H9 (cell line): ENCODE data around the gene ABCA1. TPM values are rescaled to one million over a fixed set of nuclear protein-coding genes. Genes with fewer than 3 reads are reported as not detected.

Experiments used
- DNase-seq: peaks from one replicate; pipeline ENCODE4 v3.0.0-alpha.2; 2017
- H2AFZ ChIP-seq: one replicate; pipeline ENCODE4 v1.6.1; 2013; ENCODE audit warnings: mild to moderate bottlenecking, low read length, control low read depth, moderate library complexity
- H2AK5ac ChIP-seq: 2 replicates; pipeline ENCODE4 v1.6.1; 2013; ENCODE audit warnings: low read length, control low read depth, mixed read lengths; ENCODE audit not compliant: insufficient read length
- H2BK120ac ChIP-seq: one replicate; pipeline ENCODE4 v1.6.1; 2013; ENCODE audit warnings: low read depth, mild to moderate bottlenecking, low read length, control low read depth, inconsistent platforms; ENCODE audit not compliant: poor library complexity, severe bottlenecking
- H2BK12ac ChIP-seq: 2 replicates; pipeline ENCODE4 v1.6.1; 2013; ENCODE audit warnings: low read length, control low read depth, mixed read lengths, low read depth; ENCODE audit not compliant: insufficient read length
- H2BK15ac ChIP-seq: 2 replicates; pipeline ENCODE4 v1.6.1; 2013; ENCODE audit warnings: low read depth, low read length, control low read depth
- H2BK20ac ChIP-seq: one replicate; pipeline ENCODE4 v1.6.1; 2013; ENCODE audit warnings: low read depth, mild to moderate bottlenecking, low read length, control low read depth, inconsistent platforms; ENCODE audit not compliant: poor library complexity, severe bottlenecking
- H2BK5ac ChIP-seq: 2 replicates; pipeline ENCODE4 v1.6.1; 2013; ENCODE audit warnings: low read length, control low read depth, mixed read lengths; ENCODE audit not compliant: insufficient read length
- H3K14ac ChIP-seq: 2 replicates; pipeline ENCODE4 v1.6.1; 2013; ENCODE audit warnings: low read length, control low read depth; ENCODE audit not compliant: insufficient read depth
- H3K18ac ChIP-seq: 2 replicates; pipeline ENCODE4 v1.6.1; 2013; ENCODE audit warnings: low read depth, mild to moderate bottlenecking, mixed read lengths, low read length, control low read depth; ENCODE audit not compliant: insufficient read length
- H3K23ac ChIP-seq: 2 replicates; pipeline ENCODE4 v1.6.1; 2013; ENCODE audit warnings: low read length, control low read depth, mixed read lengths, low read depth; ENCODE audit not compliant: insufficient read length
- H3K23me2 ChIP-seq: 2 replicates; pipeline ENCODE4 v1.6.1; 2013; ENCODE audit warnings: low read depth, mild to moderate bottlenecking, mixed read lengths, low read length, control low read depth; ENCODE audit not compliant: insufficient read length, poor library complexity, severe bottlenecking
- H3K27ac ChIP-seq: 2 replicates; pipeline ENCODE4 v1.5.1; 2013; ENCODE audit warnings: low read length, control low read depth, mixed read lengths, low read depth; ENCODE audit not compliant: insufficient read length
- H3K27me3 ChIP-seq: 2 replicates; pipeline ENCODE4 v1.6.1; 2013; ENCODE audit warnings: low read length, control low read depth, inconsistent platforms; ENCODE audit not compliant: insufficient read depth
- H3K4ac ChIP-seq: 2 replicates; pipeline ENCODE4 v1.6.1; 2013; ENCODE audit warnings: low read depth, mild to moderate bottlenecking, control low read depth, inconsistent platforms, low read length, moderate library complexity
- H3K4me1 ChIP-seq: 2 replicates; pipeline ENCODE4 v1.6.1; 2013; ENCODE audit warnings: low read length, control low read depth, inconsistent platforms; ENCODE audit not compliant: insufficient read depth
- H3K4me2 ChIP-seq: 2 replicates; pipeline ENCODE4 v1.6.1; 2013; ENCODE audit warnings: low read length, control low read depth, mixed read lengths; ENCODE audit not compliant: insufficient read length, insufficient read depth
- H3K56ac ChIP-seq: 2 replicates; pipeline ENCODE4 v1.6.1; 2013; ENCODE audit warnings: low read depth, mild to moderate bottlenecking, mixed read lengths, low read length, control low read depth; ENCODE audit not compliant: insufficient read length
- H3K79me1 ChIP-seq: 2 replicates; pipeline ENCODE4 v1.6.1; 2013; ENCODE audit warnings: low read depth, mild to moderate bottlenecking, moderate library complexity, low read length, control low read depth, inconsistent platforms; ENCODE audit not compliant: insufficient read depth, poor library complexity, severe bottlenecking
- H3K79me2 ChIP-seq: 2 replicates; pipeline ENCODE4 v1.6.1; 2013; ENCODE audit warnings: low read length, control low read depth, inconsistent platforms; ENCODE audit not compliant: insufficient read depth
- H3K9ac ChIP-seq: 2 replicates; pipeline ENCODE4 v1.6.1; 2013; ENCODE audit warnings: low read length, control low read depth, mixed read lengths; ENCODE audit not compliant: insufficient read length; ENCODE audit errors: extremely low read depth
- H3K9me3 ChIP-seq: one replicate; pipeline ENCODE4 v1.6.1; 2013; ENCODE audit warnings: low read depth, low read length, inconsistent platforms; ENCODE audit not compliant: control insufficient read depth
- H3T11ph ChIP-seq: one replicate; pipeline ENCODE4 v1.6.1; 2013; ENCODE audit warnings: mild to moderate bottlenecking, low read length, control low read depth, inconsistent platforms
- H4K20me1 ChIP-seq: one replicate; pipeline ENCODE4 v1.6.1; 2013; ENCODE audit not compliant: control insufficient read depth, insufficient read length, insufficient read depth
- H4K5ac ChIP-seq: 2 replicates; pipeline ENCODE4 v1.6.1; 2013; ENCODE audit warnings: low read depth, mild to moderate bottlenecking, mixed read lengths, low read length, control low read depth; ENCODE audit not compliant: insufficient read length
- H4K8ac ChIP-seq: replicated peaks from 2 replicates; pipeline ENCODE4 v1.6.1; 2013; ENCODE audit warnings: low read length, control low read depth, mixed read lengths, low read depth; ENCODE audit not compliant: insufficient read length
- H4K91ac ChIP-seq: 2 replicates; pipeline ENCODE4 v1.6.1; 2013; ENCODE audit warnings: low read depth, mild to moderate bottlenecking, moderate library complexity, mixed read lengths, low read length, control low read depth; ENCODE audit not compliant: insufficient read length
- H3K27ac Mint-ChIP-seq, 3 experiments: 2 replicates in 2 of 3; 3 replicates in 1 of 3; pipeline ENCODE4 v1.8.0; 2020 to 2021; ENCODE audit warnings: mixed read lengths in 3 of 3, mild to moderate bottlenecking in 1 of 3, moderate library complexity in 1 of 3
- H3K27me3 Mint-ChIP-seq: 2 replicates; pipeline ENCODE4 v1.8.0; 2021; ENCODE audit warnings: low read depth, mild to moderate bottlenecking, moderate library complexity, mixed read lengths
- H3K36me3 Mint-ChIP-seq, 3 experiments: 2 replicates in 2 of 3; 3 replicates in 1 of 3; pipeline ENCODE4 v1.8.0; 2020 to 2021; ENCODE audit warnings: low read depth in 3 of 3, mixed read lengths in 3 of 3; ENCODE audit not compliant: insufficient read depth in 1 of 3
- H3K4me1 Mint-ChIP-seq, 2 experiments: 2 replicates each; pipeline ENCODE4 v1.8.0; 2020; ENCODE audit warnings: mixed read lengths in 2 of 2
- H3K4me3 Mint-ChIP-seq, 2 experiments: 2 replicates in 1 of 2; 3 replicates in 1 of 2; pipeline ENCODE4 v1.8.0; 2020 to 2021; ENCODE audit warnings: mild to moderate bottlenecking in 2 of 2, mixed read lengths in 2 of 2, moderate library complexity in 1 of 2
- H3K9me3 Mint-ChIP-seq, 2 experiments: 2 replicates in 1 of 2; 3 replicates in 1 of 2; pipeline ENCODE4 v1.8.0; 2020; ENCODE audit warnings: mild to moderate bottlenecking in 2 of 2, mixed read lengths in 2 of 2, moderate library complexity in 1 of 2
- CTCF ChIP-seq: fragments of 200-600 bp; sonication (generic); conservative IDR thresholded peaks from 3 replicates; pipeline ENCODE4 v1.8.0; 2021; ENCODE audit warnings: antibody characterized with exemption, mild to moderate bottlenecking
- WGBS: extraction: QIAGEN DNeasy Blood & Tissue Kit; methylation state at CpG from one replicate; pipeline ENCODE4 v1.1.7; 2013; ENCODE audit warnings: missing lambda C conversion rate, low lambda C conversion rate, mixed read lengths; ENCODE audit not compliant: insufficient read length; ENCODE audit errors: extremely low coverage; 5-methylcytosine and 5-hydroxymethylcytosine counted together
- total RNA-seq: library from RNA; stranded (reverse); gene quantifications from 2 replicates; pipeline ENCODE4 v1.2.1, GENCODE V29; 2021

The ABCA1 gene
- total RNA-seq, 1 experiment from 2014 or later = 16.6 TPM

- H3K4ac ChIP-seq = no peak overlapping the region
- no peak overlapping the region for H2AFZ ChIP-seq
- H3K79me2 ChIP-seq = no peaks in the 10 kb centered on the region
- H4K20me1 ChIP-seq = no peaks in the 10 kb centered on the region
- H3K9ac ChIP-seq = no peak overlapping the region
- H3K4me3 Mint-ChIP-seq = no peak overlapping the region
- no peak overlapping the region for H4K5ac ChIP-seq
- no peak overlapping the region for H3K56ac ChIP-seq
- no peaks in the 10 kb centered on the region for H3K23me2 ChIP-seq
- no peak overlapping the region for H2BK12ac ChIP-seq
- no peak overlapping the region for H3K18ac ChIP-seq
- H2AK5ac ChIP-seq = no peak overlapping the region
- H3K4me1 ChIP-seq = no peaks in the 10 kb centered on the region
- no peaks in the 10 kb centered on the region for H3K9me3 ChIP-seq
- H2BK20ac ChIP-seq = no peak overlapping the region
- no peak overlapping the region for H3K14ac ChIP-seq
- peaks cover 16 to 26% of the 10 kb centered on the region in 2 experiments for H3K4me1 Mint-ChIP-seq
- no peak for TF ChIP-seq CTCF
- H2BK5ac ChIP-seq = no peak overlapping the region
- DNase-seq = no peak
- H3K27ac ChIP-seq = no peak overlapping the region
- H3K79me1 ChIP-seq = no peaks in the 10 kb centered on the region
- H3K4me2 ChIP-seq = no peak overlapping the region
- no peak overlapping the region for H2BK15ac ChIP-seq
- WGBS = no CpG with 5 or more reads among the region's 4 CpGs
- no peak overlapping the region for H4K91ac ChIP-seq
- H3K27me3 ChIP-seq = no peaks in the 10 kb centered on the region
- no peaks in the 10 kb centered on the region for H3K36me3 Mint-ChIP-seq
- no peak overlapping the region for H3K27ac Mint-ChIP-seq
- no peaks in the 10 kb centered on the region for H3K27me3 Mint-ChIP-seq
- no peak overlapping the region for H3K23ac ChIP-seq
- H2BK120ac ChIP-seq = no peak overlapping the region
- H3T11ph ChIP-seq = no peak overlapping the region
- no peaks in the 10 kb centered on the region for H3K9me3 Mint-ChIP-seq
- H4K8ac ChIP-seq = no peak overlapping the region
These were observed 16.8 kb downstream of the ABCA1 start for GRCh38 chr9:104911032-104911607.
